HEK293 (cell line): Measurements from ENCODE around the gene ABHD12.

Experiments used
- CTCF ChIA-PET: fragments of 350-600 bp; formaldehyde crosslinking; extraction: SDS; loops from one replicate; lab custom pipeline; 2021; ENCODE audit warnings: antibody characterized with exemption; lab: Yijun Ruan, JAX
- POLR2A ChIA-PET: fragments of 300-600 bp; formaldehyde crosslinking; extraction: SDS; loops from one replicate; lab custom pipeline; 2020; ENCODE audit warnings: antibody characterized with exemption, inconsistent platforms; lab: Yijun Ruan, JAX
- H3K27ac ChIP-seq: fragments of 200-500 bp; sonication (Bioruptor generic); 2 replicates; pipeline ENCODE4 v1.5.1; 2014; ENCODE audit warnings: low read depth, low read length, control low read depth, inconsistent platforms; ENCODE audit errors: extremely low read depth
- H3K36me3 ChIP-seq, 2 experiments: fragments of 200-500 bp in 1 of 2; sonication (Bioruptor generic) in 1 of 2; 1 replicate in 1 of 2; 2 replicates in 1 of 2; pipeline ENCODE4 v1.5.1; 2014 to 2017; ENCODE audit warnings: inconsistent platforms in 2 of 2, low read length in 2 of 2; ENCODE audit not compliant: control insufficient read depth in 2 of 2, insufficient read depth in 1 of 2
- H3K4me1 ChIP-seq: fragments of 200-500 bp; sonication (Bioruptor generic); 2 replicates; pipeline ENCODE4 v1.5.1; 2014; ENCODE audit warnings: mild to moderate bottlenecking, low read length, inconsistent platforms; ENCODE audit not compliant: control insufficient read depth, insufficient read depth
- H3K4me3 ChIP-seq: 2 replicates; pipeline ENCODE4 v1.5.1; 2011; ENCODE audit warnings: low read depth, mild to moderate bottlenecking, control low read depth, low read length, moderate library complexity
- H3K9me3 ChIP-seq: fragments of 200-500 bp; sonication (Bioruptor generic); 2 replicates; pipeline ENCODE4 v1.5.1; 2014; ENCODE audit warnings: low read depth, low read length, inconsistent platforms; ENCODE audit not compliant: control insufficient read depth, insufficient read depth
- GLIS2 ChIP-seq: fragments of 450-650 bp; formaldehyde crosslinking; IDR thresholded peaks from 2 replicates; pipeline ENCODE4 v1.5.1; 2016; ENCODE audit warnings: missing biosample characterization, missing genetic modification characterization
- KLF1 ChIP-seq: fragments of 450-650 bp; formaldehyde crosslinking; IDR thresholded peaks from 2 replicates; pipeline ENCODE4 v1.5.1; 2016; ENCODE audit warnings: missing biosample characterization, missing genetic modification characterization
- MZF1 ChIP-seq: fragments of 450-650 bp; formaldehyde crosslinking; IDR thresholded peaks from 2 replicates; pipeline ENCODE4 v1.5.1; 2017; ENCODE audit warnings: missing biosample characterization, missing genetic modification characterization, borderline replicate concordance
- RBAK ChIP-seq: fragments of 450-650 bp; formaldehyde crosslinking; IDR thresholded peaks from 2 replicates; pipeline ENCODE4 v1.5.1; 2016; ENCODE audit warnings: missing biosample characterization, missing genetic modification characterization
- SP3 ChIP-seq: fragments of 450-650 bp; formaldehyde crosslinking; IDR thresholded peaks from 2 replicates; pipeline ENCODE4 v1.5.1; 2016; ENCODE audit warnings: missing biosample characterization, missing genetic modification characterization
- ZNF114 ChIP-seq: fragments of 450-650 bp; formaldehyde crosslinking; IDR thresholded peaks from 2 replicates; pipeline ENCODE4 v1.5.0; 2017; ENCODE audit warnings: missing biosample characterization, missing genetic modification characterization
- ZNF132 ChIP-seq: fragments of 450-650 bp; formaldehyde crosslinking; IDR thresholded peaks from 2 replicates; pipeline ENCODE4 v1.5.1; 2017; ENCODE audit warnings: missing biosample characterization, missing genetic modification characterization, borderline replicate concordance
- ZNF16 ChIP-seq: fragments of 450-650 bp; formaldehyde crosslinking; IDR thresholded peaks from 2 replicates; pipeline ENCODE4 v1.5.1; 2016; ENCODE audit warnings: low read depth, missing biosample characterization, missing genetic modification characterization
- ZNF366 ChIP-seq: fragments of 450-650 bp; formaldehyde crosslinking; conservative IDR thresholded peaks from 2 replicates; pipeline ENCODE4 v1.5.1; 2016; ENCODE audit warnings: missing biosample characterization, missing genetic modification characterization
- ZNF707 ChIP-seq: fragments of 450-650 bp; formaldehyde crosslinking; IDR thresholded peaks from 2 replicates; pipeline ENCODE4 v1.5.1; 2016; ENCODE audit warnings: missing biosample characterization, missing genetic modification characterization
- ZNF76 ChIP-seq: fragments of 450-650 bp; formaldehyde crosslinking; IDR thresholded peaks from 2 replicates; pipeline ENCODE4; 2016; ENCODE audit warnings: low read depth, missing biosample characterization, missing genetic modification characterization, borderline replicate concordance
- ZNF768 ChIP-seq: fragments of 450-650 bp; formaldehyde crosslinking; IDR thresholded peaks from 2 replicates; pipeline ENCODE4 v1.5.1; 2018; ENCODE audit warnings: missing biosample characterization, mild to moderate bottlenecking, missing genetic modification characterization
- ZSCAN16 ChIP-seq: fragments of 450-650 bp; formaldehyde crosslinking; IDR thresholded peaks from 2 replicates; pipeline ENCODE4 v1.5.1; 2016; ENCODE audit warnings: missing biosample characterization, missing genetic modification characterization
- TF ChIP-seq, protein P1 (sequence below): fragments of 450-650 bp; formaldehyde crosslinking; IDR thresholded peaks from 2 replicates; pipeline ENCODE4 v1.5.1; 2016; ENCODE audit warnings: missing biosample characterization, missing genetic modification characterization, low read depth
- TF ChIP-seq, protein P2 (sequence below): fragments of 450-650 bp; IDR thresholded peaks from 2 replicates; pipeline ENCODE4 v1.5.1; 2018; ENCODE audit warnings: missing biosample characterization, missing genetic modification characterization
- TF ChIP-seq, protein P3 (sequence below): fragments of 450-650 bp; formaldehyde crosslinking; IDR thresholded peaks from 2 replicates; pipeline ENCODE4 v1.5.1; 2016; ENCODE audit warnings: missing biosample characterization, missing genetic modification characterization
- TF ChIP-seq, protein P4 (sequence below): fragments of 450-650 bp; formaldehyde crosslinking; IDR thresholded peaks from 2 replicates; pipeline ENCODE4 v1.5.1; 2017; ENCODE audit warnings: missing biosample characterization, missing genetic modification characterization
- TF ChIP-seq, protein P5 (sequence below): fragments of 450-650 bp; formaldehyde crosslinking; IDR thresholded peaks from 2 replicates; pipeline ENCODE4 v1.5.1; 2016; ENCODE audit warnings: missing biosample characterization, missing genetic modification characterization, low read depth
- TF ChIP-seq, protein P6 (sequence below): fragments of 450-650 bp; formaldehyde crosslinking; IDR thresholded peaks from 2 replicates; pipeline ENCODE4 v1.5.1; 2016; ENCODE audit warnings: missing biosample characterization, missing genetic modification characterization

The ABHD12 gene

DNA sequence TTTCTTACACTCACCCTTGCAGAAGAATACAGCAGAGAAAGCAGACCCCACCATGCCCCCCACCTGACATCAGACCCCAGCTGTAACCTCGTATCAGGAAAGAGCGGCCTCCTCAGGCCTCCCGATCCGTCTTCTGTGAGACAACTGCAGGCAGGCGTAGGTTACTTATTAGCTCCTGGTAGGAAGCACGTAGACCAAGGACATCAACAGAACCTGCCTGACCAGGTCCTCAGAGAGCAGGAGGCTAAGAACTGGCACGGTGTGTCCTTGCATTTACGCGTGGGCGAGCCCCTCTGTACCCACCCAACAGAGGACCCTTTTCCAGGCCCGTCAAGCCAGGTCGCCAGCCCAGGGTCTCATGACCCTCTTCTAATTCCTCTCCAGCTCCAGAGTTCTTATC is 51.0 kb downstream of the ABHD12 start:
- POLR2A ChIA-PET = no interaction called here
- no peak for TF ChIP-seq ZNF114 (tag by site-specific recombination)
- TF ChIP-seq ZNF707 (tag by site-specific recombination) = no peak
- TF ChIP-seq, protein P1, sequence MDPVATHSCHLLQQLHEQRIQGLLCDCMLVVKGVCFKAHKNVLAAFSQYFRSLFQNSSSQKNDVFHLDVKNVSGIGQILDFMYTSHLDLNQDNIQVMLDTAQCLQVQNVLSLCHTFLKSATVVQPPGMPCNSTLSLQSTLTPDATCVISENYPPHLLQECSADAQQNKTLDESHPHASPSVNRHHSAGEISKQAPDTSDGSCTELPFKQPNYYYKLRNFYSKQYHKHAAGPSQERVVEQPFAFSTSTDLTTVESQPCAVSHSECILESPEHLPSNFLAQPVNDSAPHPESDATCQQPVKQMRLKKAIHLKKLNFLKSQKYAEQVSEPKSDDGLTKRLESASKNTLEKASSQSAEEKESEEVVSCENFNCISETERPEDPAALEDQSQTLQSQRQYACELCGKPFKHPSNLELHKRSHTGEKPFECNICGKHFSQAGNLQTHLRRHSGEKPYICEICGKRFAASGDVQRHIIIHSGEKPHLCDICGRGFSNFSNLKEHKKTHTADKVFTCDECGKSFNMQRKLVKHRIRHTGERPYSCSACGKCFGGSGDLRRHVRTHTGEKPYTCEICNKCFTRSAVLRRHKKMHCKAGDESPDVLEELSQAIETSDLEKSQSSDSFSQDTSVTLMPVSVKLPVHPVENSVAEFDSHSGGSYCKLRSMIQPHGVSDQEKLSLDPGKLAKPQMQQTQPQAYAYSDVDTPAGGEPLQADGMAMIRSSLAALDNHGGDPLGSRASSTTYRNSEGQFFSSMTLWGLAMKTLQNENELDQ (tag by site-specific recombination) = no peak
- TF ChIP-seq RBAK = no peak
- TF ChIP-seq ZNF76 (tag by site-specific recombination) = no peak
- TF ChIP-seq ZNF16 (tag by site-specific recombination) = no peak
- no peak for TF ChIP-seq ZNF366 (tag by site-specific recombination)
- TF ChIP-seq, protein P2, sequence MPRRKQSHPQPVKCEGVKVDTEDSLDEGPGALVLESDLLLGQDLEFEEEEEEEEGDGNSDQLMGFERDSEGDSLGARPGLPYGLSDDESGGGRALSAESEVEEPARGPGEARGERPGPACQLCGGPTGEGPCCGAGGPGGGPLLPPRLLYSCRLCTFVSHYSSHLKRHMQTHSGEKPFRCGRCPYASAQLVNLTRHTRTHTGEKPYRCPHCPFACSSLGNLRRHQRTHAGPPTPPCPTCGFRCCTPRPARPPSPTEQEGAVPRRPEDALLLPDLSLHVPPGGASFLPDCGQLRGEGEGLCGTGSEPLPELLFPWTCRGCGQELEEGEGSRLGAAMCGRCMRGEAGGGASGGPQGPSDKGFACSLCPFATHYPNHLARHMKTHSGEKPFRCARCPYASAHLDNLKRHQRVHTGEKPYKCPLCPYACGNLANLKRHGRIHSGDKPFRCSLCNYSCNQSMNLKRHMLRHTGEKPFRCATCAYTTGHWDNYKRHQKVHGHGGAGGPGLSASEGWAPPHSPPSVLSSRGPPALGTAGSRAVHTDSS = no peak
- no peak for TF ChIP-seq ZSCAN16 (tag by site-specific recombination)
- TF ChIP-seq SP3 (tag by site-specific recombination) = no peak
- TF ChIP-seq, protein P3, sequence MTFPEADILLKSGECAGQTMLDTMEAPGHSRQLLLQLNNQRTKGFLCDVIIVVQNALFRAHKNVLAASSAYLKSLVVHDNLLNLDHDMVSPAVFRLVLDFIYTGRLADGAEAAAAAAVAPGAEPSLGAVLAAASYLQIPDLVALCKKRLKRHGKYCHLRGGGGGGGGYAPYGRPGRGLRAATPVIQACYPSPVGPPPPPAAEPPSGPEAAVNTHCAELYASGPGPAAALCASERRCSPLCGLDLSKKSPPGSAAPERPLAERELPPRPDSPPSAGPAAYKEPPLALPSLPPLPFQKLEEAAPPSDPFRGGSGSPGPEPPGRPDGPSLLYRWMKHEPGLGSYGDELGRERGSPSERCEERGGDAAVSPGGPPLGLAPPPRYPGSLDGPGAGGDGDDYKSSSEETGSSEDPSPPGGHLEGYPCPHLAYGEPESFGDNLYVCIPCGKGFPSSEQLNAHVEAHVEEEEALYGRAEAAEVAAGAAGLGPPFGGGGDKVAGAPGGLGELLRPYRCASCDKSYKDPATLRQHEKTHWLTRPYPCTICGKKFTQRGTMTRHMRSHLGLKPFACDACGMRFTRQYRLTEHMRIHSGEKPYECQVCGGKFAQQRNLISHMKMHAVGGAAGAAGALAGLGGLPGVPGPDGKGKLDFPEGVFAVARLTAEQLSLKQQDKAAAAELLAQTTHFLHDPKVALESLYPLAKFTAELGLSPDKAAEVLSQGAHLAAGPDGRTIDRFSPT (tag by site-specific recombination) = no peak
- TF ChIP-seq MZF1 (tag by site-specific recombination) = no peak
- no peak for TF ChIP-seq GLIS2 (tag by site-specific recombination)
- no peak for TF ChIP-seq KLF1
- TF ChIP-seq, protein P4, sequence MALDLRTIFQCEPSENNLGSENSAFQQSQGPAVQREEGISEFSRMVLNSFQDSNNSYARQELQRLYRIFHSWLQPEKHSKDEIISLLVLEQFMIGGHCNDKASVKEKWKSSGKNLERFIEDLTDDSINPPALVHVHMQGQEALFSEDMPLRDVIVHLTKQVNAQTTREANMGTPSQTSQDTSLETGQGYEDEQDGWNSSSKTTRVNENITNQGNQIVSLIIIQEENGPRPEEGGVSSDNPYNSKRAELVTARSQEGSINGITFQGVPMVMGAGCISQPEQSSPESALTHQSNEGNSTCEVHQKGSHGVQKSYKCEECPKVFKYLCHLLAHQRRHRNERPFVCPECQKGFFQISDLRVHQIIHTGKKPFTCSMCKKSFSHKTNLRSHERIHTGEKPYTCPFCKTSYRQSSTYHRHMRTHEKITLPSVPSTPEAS (tag by site-specific recombination) = no peak
- TF ChIP-seq ZNF768 (tag by site-specific recombination) = no peak
- TF ChIP-seq, protein P5, sequence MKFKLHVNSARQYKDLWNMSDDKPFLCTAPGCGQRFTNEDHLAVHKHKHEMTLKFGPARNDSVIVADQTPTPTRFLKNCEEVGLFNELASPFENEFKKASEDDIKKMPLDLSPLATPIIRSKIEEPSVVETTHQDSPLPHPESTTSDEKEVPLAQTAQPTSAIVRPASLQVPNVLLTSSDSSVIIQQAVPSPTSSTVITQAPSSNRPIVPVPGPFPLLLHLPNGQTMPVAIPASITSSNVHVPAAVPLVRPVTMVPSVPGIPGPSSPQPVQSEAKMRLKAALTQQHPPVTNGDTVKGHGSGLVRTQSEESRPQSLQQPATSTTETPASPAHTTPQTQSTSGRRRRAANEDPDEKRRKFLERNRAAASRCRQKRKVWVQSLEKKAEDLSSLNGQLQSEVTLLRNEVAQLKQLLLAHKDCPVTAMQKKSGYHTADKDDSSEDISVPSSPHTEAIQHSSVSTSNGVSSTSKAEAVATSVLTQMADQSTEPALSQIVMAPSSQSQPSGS (tag by site-specific recombination) = no peak
- TF ChIP-seq, protein P6, sequence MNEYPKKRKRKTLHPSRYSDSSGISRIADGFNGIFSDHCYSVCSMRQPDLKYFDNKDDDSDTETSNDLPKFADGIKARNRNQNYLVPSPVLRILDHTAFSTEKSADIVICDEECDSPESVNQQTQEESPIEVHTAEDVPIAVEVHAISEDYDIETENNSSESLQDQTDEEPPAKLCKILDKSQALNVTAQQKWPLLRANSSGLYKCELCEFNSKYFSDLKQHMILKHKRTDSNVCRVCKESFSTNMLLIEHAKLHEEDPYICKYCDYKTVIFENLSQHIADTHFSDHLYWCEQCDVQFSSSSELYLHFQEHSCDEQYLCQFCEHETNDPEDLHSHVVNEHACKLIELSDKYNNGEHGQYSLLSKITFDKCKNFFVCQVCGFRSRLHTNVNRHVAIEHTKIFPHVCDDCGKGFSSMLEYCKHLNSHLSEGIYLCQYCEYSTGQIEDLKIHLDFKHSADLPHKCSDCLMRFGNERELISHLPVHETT (tag by site-specific recombination) = no peak
- no peak for TF ChIP-seq ZNF132 (tag by site-specific recombination)
- H3K27ac ChIP-seq = no peak overlapping the region
- H3K9me3 ChIP-seq = no peaks in the 10 kb centered on the region
- peaks cover 0 to 3% of the 10 kb centered on the region in 2 experiments; a peak in 1 of 3 replicates for H3K36me3 ChIP-seq
- CTCF ChIA-PET = interaction anchor here (0.6 kb wide), 2 partner anchors 11 to 20 kb away, joined by 4 to 5 read pairs; no protein-coding TSS in a partner anchor
- no peak overlapping the region for H3K4me3 ChIP-seq
- H3K4me1 ChIP-seq = peaks cover 7% of the 10 kb centered on the region; the same call in 1 of the 2 replicates
